ENCODE results near the gene CLEC20A. TPM values are rescaled to one million over a fixed set of nuclear protein-coding genes. Genes with fewer than 3 reads are reported as not detected.

Gene CLEC20A
- total and polyA plus RNA-seq, 2 donors (not counting 1 experiment from before 2014, with no cell fraction given), result not detected

GRCh38 chr1:178540646-178541045, 43.9 kb upstream of the CLEC20A start:
- peak; percentile 66 to 79 for DNase-seq (ENCODE audit: low read depth in 2 of 2)
- H2AFZ ChIP-seq (ENCODE audit: low read length), result no peak overlapping the region
- peak overlapping the region; percentile 26 for H3K27ac ChIP-seq (ENCODE audit: insufficient read depth, low read length)
- no peaks in the 10 kb centered on the region for H4K20me1 ChIP-seq (ENCODE audit: control insufficient read depth, extremely low read depth, insufficient read depth, low read length)
- no peak overlapping the region for H3K4me3 ChIP-seq (replicated peaks in 1 of 4; ENCODE audit: control extremely low read depth in 1 of 4, insufficient read depth in 1 of 4, low read depth in 3 of 4, low read length in 4 of 4)
- H3K4me2 ChIP-seq (ENCODE audit: extremely low read depth, insufficient read depth, low read length), result peak overlapping the region; percentile 38
- peaks cover 2% of the 10 kb centered on the region for H3K36me3 ChIP-seq (ENCODE audit: control insufficient read depth, insufficient read depth, low read length)
- no peaks in the 10 kb centered on the region for H3K9me3 ChIP-seq (ENCODE audit: control insufficient read depth, insufficient read depth, low read depth, low read length)
- H3K9ac ChIP-seq (ENCODE audit: insufficient read depth, low read length), result no peak overlapping the region
- H3K4me1 ChIP-seq (ENCODE audit: control insufficient read depth, extremely low read depth, insufficient read depth, low read length), result peaks cover 46% of the 10 kb centered on the region
- TF ChIP-seq, protein P1, sequence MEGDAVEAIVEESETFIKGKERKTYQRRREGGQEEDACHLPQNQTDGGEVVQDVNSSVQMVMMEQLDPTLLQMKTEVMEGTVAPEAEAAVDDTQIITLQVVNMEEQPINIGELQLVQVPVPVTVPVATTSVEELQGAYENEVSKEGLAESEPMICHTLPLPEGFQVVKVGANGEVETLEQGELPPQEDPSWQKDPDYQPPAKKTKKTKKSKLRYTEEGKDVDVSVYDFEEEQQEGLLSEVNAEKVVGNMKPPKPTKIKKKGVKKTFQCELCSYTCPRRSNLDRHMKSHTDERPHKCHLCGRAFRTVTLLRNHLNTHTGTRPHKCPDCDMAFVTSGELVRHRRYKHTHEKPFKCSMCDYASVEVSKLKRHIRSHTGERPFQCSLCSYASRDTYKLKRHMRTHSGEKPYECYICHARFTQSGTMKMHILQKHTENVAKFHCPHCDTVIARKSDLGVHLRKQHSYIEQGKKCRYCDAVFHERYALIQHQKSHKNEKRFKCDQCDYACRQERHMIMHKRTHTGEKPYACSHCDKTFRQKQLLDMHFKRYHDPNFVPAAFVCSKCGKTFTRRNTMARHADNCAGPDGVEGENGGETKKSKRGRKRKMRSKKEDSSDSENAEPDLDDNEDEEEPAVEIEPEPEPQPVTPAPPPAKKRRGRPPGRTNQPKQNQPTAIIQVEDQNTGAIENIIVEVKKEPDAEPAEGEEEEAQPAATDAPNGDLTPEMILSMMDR (conservative IDR thresholded peaks at IDR 0.05 in 1 of 2, IDR thresholded peaks at IDR 0.05 in 1 of 2; ENCODE audit: low read depth in 1 of 2, low read length in 2 of 2), result no peak
- TF ChIP-seq EZH2 (IDR thresholded peaks at IDR 0.05; ENCODE audit: low read length, missing control alignments), result no peak
- no peaks in the 10 kb centered on the region for H3K27me3 ChIP-seq (ENCODE audit: control insufficient read depth, insufficient read depth, low read length)
- peaks cover 18% of the 10 kb centered on the region for H3K79me2 ChIP-seq (ENCODE audit: control insufficient read depth, insufficient read depth, low read length)

DNA sequence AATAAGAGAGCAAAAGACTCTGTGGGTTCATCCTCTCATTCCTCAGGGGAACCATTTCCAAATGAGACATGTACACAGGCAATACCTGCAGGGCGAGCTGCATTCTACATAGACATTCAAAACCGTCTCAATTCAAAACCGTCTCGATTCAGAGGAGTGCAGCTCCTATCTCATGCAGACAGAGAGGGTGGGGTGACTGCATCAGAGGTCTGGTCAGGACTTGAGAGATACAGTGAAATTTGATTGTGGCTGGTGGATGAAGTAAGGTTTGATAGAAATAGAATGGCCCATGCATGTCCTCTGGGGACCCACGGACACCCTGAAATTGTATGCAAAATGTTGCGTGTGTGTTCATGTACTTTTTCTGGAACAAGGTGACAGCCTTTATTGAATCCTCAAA, 43.4 kb upstream of the CLEC20A start:
- DNase-seq (ENCODE audit: low read depth in 2 of 2), result no peak
- Histone ChIP-seq H4K20me1 (ENCODE audit: control insufficient read depth, extremely low read depth, insufficient read depth, low read length) (no peaks in the 10 kb centered on the region), H3K36me3 (ENCODE audit: control insufficient read depth, insufficient read depth, low read length) (no peaks in the 10 kb centered on the region), H3K27ac (ENCODE audit: insufficient read depth, low read length) (no peak overlapping the region), H3K9me3 (ENCODE audit: control insufficient read depth, insufficient read depth, low read depth, low read length) (no peaks in the 10 kb centered on the region), H2AFZ (ENCODE audit: low read length) (no peak overlapping the region), H3K27me3 (ENCODE audit: control insufficient read depth, insufficient read depth, low read length) (no peaks in the 10 kb centered on the region), H3K4me3 (replicated peaks in 1 of 4; ENCODE audit: control extremely low read depth in 1 of 4, insufficient read depth in 1 of 4, low read depth in 3 of 4, low read length in 4 of 4) (no peak overlapping the region), H3K4me1 (ENCODE audit: control insufficient read depth, extremely low read depth, insufficient read depth, low read length) (peaks cover 46% of the 10 kb centered on the region), H3K4me2 (ENCODE audit: extremely low read depth, insufficient read depth, low read length) (no peak overlapping the region), H3K79me2 (ENCODE audit: control insufficient read depth, insufficient read depth, low read length) (peaks cover 13% of the 10 kb centered on the region), H3K9ac (ENCODE audit: insufficient read depth, low read length) (no peak overlapping the region)
- TF ChIP-seq, protein P1 (conservative IDR thresholded peaks at IDR 0.05 in 1 of 2, IDR thresholded peaks at IDR 0.05 in 1 of 2; ENCODE audit: low read depth in 1 of 2, low read length in 2 of 2), result no peak
- no peak for TF ChIP-seq EZH2 (IDR thresholded peaks at IDR 0.05; ENCODE audit: low read length, missing control alignments)

DNA sequence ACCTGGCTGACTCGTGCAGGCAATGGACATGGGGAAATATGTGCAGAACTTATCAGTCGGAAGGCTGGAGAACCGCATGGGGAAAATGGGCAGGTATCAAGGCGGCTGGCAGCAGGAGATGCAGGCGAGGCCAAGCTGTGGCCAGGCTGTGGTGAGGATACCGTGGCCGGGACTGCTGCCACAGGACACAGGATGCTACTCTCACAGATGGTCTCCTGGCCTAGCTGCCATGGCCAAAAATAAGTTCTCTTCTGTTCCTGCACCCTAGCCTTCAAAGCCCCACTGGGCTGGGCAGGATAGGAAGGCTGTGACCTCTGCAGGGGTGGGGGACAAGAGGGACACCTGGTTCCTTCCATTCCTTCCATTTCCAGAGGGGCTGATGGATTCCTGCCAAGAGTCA, 42.5 kb upstream of the CLEC20A start:
- Histone ChIP-seq H3K27me3 (ENCODE audit: control insufficient read depth, insufficient read depth, low read length) (no peaks in the 10 kb centered on the region), H3K9ac (ENCODE audit: insufficient read depth, low read length) (no peak overlapping the region), H3K79me2 (ENCODE audit: control insufficient read depth, insufficient read depth, low read length) (peaks cover 5% of the 10 kb centered on the region), H3K9me3 (ENCODE audit: control insufficient read depth, insufficient read depth, low read depth, low read length) (no peaks in the 10 kb centered on the region), H3K4me3 (replicated peaks in 1 of 4; ENCODE audit: control extremely low read depth in 1 of 4, insufficient read depth in 1 of 4, low read depth in 3 of 4, low read length in 4 of 4) (no peak overlapping the region), H2AFZ (ENCODE audit: low read length) (no peak overlapping the region), H3K27ac (ENCODE audit: insufficient read depth, low read length) (no peak overlapping the region), H3K4me2 (ENCODE audit: extremely low read depth, insufficient read depth, low read length) (no peak overlapping the region), H3K4me1 (ENCODE audit: control insufficient read depth, extremely low read depth, insufficient read depth, low read length) (peaks cover 46% of the 10 kb centered on the region), H4K20me1 (ENCODE audit: control insufficient read depth, extremely low read depth, insufficient read depth, low read length) (no peaks in the 10 kb centered on the region), H3K36me3 (ENCODE audit: control insufficient read depth, insufficient read depth, low read length) (no peaks in the 10 kb centered on the region)
- TF ChIP-seq EZH2 (IDR thresholded peaks at IDR 0.05; ENCODE audit: low read length, missing control alignments), result no peak
- TF ChIP-seq, protein P1 (conservative IDR thresholded peaks at IDR 0.05 in 1 of 2, IDR thresholded peaks at IDR 0.05 in 1 of 2; ENCODE audit: low read depth in 1 of 2, low read length in 2 of 2), result no peak
- DNase-seq (ENCODE audit: low read depth in 2 of 2), result peak in 1 of 2 donors; percentile 15

Data from fibroblast of lung (primary cell).